AG04449 (cell line): Measurements from ENCODE around the gene C8A.

Experiments used
- CTCF ChIA-PET: fragments of 350-600 bp; formaldehyde crosslinking; extraction: SDS; loops from one replicate; lab custom pipeline; 2021; ENCODE audit warnings: antibody characterized with exemption; lab: Yijun Ruan, JAX
- POLR2A ChIA-PET: fragments of 400-600, 350-600 bp; formaldehyde crosslinking; extraction: SDS; loops from one replicate; lab custom pipeline; 2020; ENCODE audit warnings: antibody characterized with exemption, inconsistent platforms; lab: Yijun Ruan, JAX
- DNase-seq: peaks from one replicate; pipeline ENCODE4 v3.0.0-alpha.2; 2010; ENCODE audit warnings: low read depth, low spot score
- H3K4me3 ChIP-seq: 2 replicates; pipeline ENCODE4 v1.5.1; 2011; ENCODE audit warnings: low read depth, mild to moderate bottlenecking, control low read depth, low read length
- CTCF ChIP-seq: IDR thresholded peaks from one replicate; pipeline ENCODE4 v1.5.1; 2011; ENCODE audit warnings: mild to moderate bottlenecking, moderate library complexity, low read length, control low read depth, inconsistent platforms; ENCODE audit not compliant: insufficient read depth; ENCODE audit errors: missing control alignments

Gene C8A

GRCh38 chr1:56824271-56824670, 30.3 kb upstream of the C8A start:
- CTCF ChIA-PET: interaction anchor here (1.3 to 1.4 kb wide), 2 partner anchors 278 to 1540 kb away, joined by 3 to 4 read pairs; no protein-coding TSS in a partner anchor
- POLR2A ChIA-PET: no interaction called here
- DNase-seq: no peak
- TF ChIP-seq CTCF: no peak
- no peak overlapping the region for H3K4me3 ChIP-seq

- ChIA-PET CTCF (interaction anchor here (0.6 to 1.3 kb wide), 2 partner anchors 279 to 900 kb away, joined by 3 read pairs; no protein-coding TSS in a partner anchor), POLR2A (no interaction called here)
- no peak overlapping the region for H3K4me3 ChIP-seq
- TF ChIP-seq CTCF: no peak
- DNase-seq: no peak
Observed at GRCh38 chr1:56824938-56825337, 29.7 kb upstream of the C8A start.

GRCh38 chr1:56825436-56825835, 29.2 kb upstream of the C8A start:
- DNase-seq: no peak
- ChIA-PET CTCF (interaction anchor here (0.6 to 1.5 kb wide), 3 partner anchors 143 to 901 kb away, joined by 3 read pairs; no protein-coding TSS in a partner anchor), POLR2A (no interaction called here)
- no peak for TF ChIP-seq CTCF
- H3K4me3 ChIP-seq: no peak overlapping the region

GRCh38 chr1:56827711-56828110, 26.9 kb upstream of the C8A start:
- POLR2A ChIA-PET: no interaction called here
- no peak overlapping the region for H3K4me3 ChIP-seq
- DNase-seq: no peak
- CTCF ChIA-PET: interaction anchor here (1.0 kb wide), 1 partner anchor 140 kb away, joined by 3 read pairs; no protein-coding TSS in a partner anchor
- TF ChIP-seq CTCF: no peak

- POLR2A ChIA-PET: no interaction called here
- no peak for TF ChIP-seq CTCF
- no peak overlapping the region for H3K4me3 ChIP-seq
- CTCF ChIA-PET: interaction anchor here (1.1 to 3.8 kb wide), 9 partner anchors 9 to 1216 kb away, joined by 4 to 23 read pairs (median 16); no protein-coding TSS in a partner anchor
- DNase-seq: no peak
Observed at GRCh38 chr1:56830052-56830451, 24.5 kb upstream of the C8A start.

GRCh38 chr1:56831871-56832693, 22.5 kb upstream of the C8A start:
- ChIA-PET POLR2A (interaction anchor here (0.9 kb wide), 1 partner anchor 1715 kb away, joined by 3 read pairs; the partner anchor contains the start of gene OMA1), CTCF (interaction anchor here (0.7 to 3.8 kb wide), 34 partner anchors 10 to 1217 kb away, joined by 3 to 23 read pairs (median 4); partner anchors contain the start of genes C8B and DAB1)
- DNase-seq: peak; percentile 91
- peak; percentile 84 for TF ChIP-seq CTCF
- no peak overlapping the region for H3K4me3 ChIP-seq
